GM18517 (cell line): Measurements from ENCODE around the gene PTGER2.

ENCODE experiments used
- ATAC-seq: cut with Tn5 transposase; IDR thresholded peaks from one replicate; pipeline ENCODE4 v1.9.1; 2021; ENCODE audit warnings: mild to moderate bottlenecking, moderate library complexity; ENCODE audit not compliant: unreplicated experiment

The PTGER2 gene

GRCh38 chr14:52304248-52304904 lies 9.7 kb upstream of the PTGER2 start:
- ATAC-seq, result no peak

- no peak for ATAC-seq
Measured at GRCh38 chr14:52305014-52305413, 9.1 kb upstream of the PTGER2 start.

GRCh38 chr14:52307376-52307775 lies 6.7 kb upstream of the PTGER2 start:
- no peak for ATAC-seq

GRCh38 chr14:52307905-52308304 lies 6.2 kb upstream of the PTGER2 start:
- ATAC-seq, result no peak

- no peak for ATAC-seq
Measured at GRCh38 chr14:52310541-52310940, 3.6 kb upstream of the PTGER2 start.

- no peak for ATAC-seq
Measured at GRCh38 chr14:52312931-52313355, 1.2 kb upstream of the PTGER2 start.

GRCh38 chr14:52313462-52313861 lies 650 bp upstream of the PTGER2 start:
- ATAC-seq, result no peak

- ATAC-seq, result no peak
Measured at GRCh38 chr14:52314595-52315354, 663 bp downstream of the PTGER2 start.

GRCh38 chr14:52315355-52315718 lies 1.2 kb downstream of the PTGER2 start:
- ATAC-seq, result no peak

- ATAC-seq, result no peak
Measured at GRCh38 chr14:52318062-52318461, 4.0 kb downstream of the PTGER2 start.

- ATAC-seq, result no peak
Measured at GRCh38 chr14:52318826-52319645, 4.9 kb downstream of the PTGER2 start.

- ATAC-seq, result no peak
Measured at GRCh38 chr14:52319919-52320318, 5.8 kb downstream of the PTGER2 start.

GRCh38 chr14:52325126-52325525 lies 11.0 kb downstream of the PTGER2 start:
- peak; percentile 97 for ATAC-seq

GRCh38 chr14:52325630-52326029 lies 11.5 kb downstream of the PTGER2 start:
- ATAC-seq, result no peak

GRCh38 chr14:52327374-52328226 lies 13.5 kb downstream of the PTGER2 start:
- no peak for ATAC-seq

- no peak for ATAC-seq
Measured at GRCh38 chr14:52328276-52328675, 14.2 kb downstream of the PTGER2 start.

- ATAC-seq, result no peak
Measured at GRCh38 chr14:52329678-52330369, 15.7 kb downstream of the PTGER2 start.

- ATAC-seq, result no peak
Measured at GRCh38 chr14:52332269-52332668, 18.2 kb downstream of the PTGER2 start.

GRCh38 chr14:52333108-52333507 lies 19.0 kb downstream of the PTGER2 start:
- ATAC-seq, result no peak
